ENCODE results near the gene MOK. TPM values are rescaled to one million over a fixed set of nuclear protein-coding genes. Genes with fewer than 3 reads are reported as not detected.

The MOK gene
- total RNA-seq, 1 experiment from 2014 or later, result 107 TPM

DNA sequence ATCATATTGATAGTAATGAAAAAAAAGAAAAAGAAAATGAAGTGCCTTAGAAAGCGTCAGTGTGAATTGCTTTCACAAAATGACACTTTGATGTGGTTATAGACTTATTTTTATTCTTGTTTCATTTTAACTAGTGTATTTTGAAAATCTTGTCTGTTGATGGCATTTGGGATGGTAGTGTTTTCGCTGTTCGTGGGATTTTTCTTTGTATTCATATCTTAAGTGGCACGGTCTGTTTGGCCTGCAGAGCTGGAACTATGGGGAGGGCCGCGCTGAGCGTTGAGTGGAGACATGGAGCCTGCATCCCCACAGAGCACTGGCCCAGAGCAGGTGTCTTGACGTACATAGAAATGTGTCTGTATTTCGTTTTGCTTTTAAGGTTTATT is 103.6 kb downstream of the MOK start:
- Mint-ChIP-seq H3K36me3 (ENCODE audit: insufficient read depth, unreplicated experiment) (peaks cover 3% of the 10 kb centered on the region), H3K27ac (ENCODE audit: unreplicated experiment) (no peak overlapping the region), H3K27me3 (ENCODE audit: unreplicated experiment) (no peaks in the 10 kb centered on the region), H3K4me3 (ENCODE audit: low read depth, unreplicated experiment) (no peak overlapping the region), H3K4me1 (ENCODE audit: low read depth, unreplicated experiment) (no peaks in the 10 kb centered on the region), H3K9me3 (ENCODE audit: low read depth, unreplicated experiment) (no peaks in the 10 kb centered on the region)
- CTCF ChIA-PET, result interaction anchor here (0.6 kb wide), 1 partner anchor 14 kb away, joined by 3 read pairs; no protein-coding TSS in a partner anchor
- TF ChIP-seq, protein P1, sequence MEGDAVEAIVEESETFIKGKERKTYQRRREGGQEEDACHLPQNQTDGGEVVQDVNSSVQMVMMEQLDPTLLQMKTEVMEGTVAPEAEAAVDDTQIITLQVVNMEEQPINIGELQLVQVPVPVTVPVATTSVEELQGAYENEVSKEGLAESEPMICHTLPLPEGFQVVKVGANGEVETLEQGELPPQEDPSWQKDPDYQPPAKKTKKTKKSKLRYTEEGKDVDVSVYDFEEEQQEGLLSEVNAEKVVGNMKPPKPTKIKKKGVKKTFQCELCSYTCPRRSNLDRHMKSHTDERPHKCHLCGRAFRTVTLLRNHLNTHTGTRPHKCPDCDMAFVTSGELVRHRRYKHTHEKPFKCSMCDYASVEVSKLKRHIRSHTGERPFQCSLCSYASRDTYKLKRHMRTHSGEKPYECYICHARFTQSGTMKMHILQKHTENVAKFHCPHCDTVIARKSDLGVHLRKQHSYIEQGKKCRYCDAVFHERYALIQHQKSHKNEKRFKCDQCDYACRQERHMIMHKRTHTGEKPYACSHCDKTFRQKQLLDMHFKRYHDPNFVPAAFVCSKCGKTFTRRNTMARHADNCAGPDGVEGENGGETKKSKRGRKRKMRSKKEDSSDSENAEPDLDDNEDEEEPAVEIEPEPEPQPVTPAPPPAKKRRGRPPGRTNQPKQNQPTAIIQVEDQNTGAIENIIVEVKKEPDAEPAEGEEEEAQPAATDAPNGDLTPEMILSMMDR (IDR thresholded peaks at IDR 0.05; ENCODE audit: unreplicated experiment), result no peak
- BruUV-seq (replicated peaks), result no TSS peak
- DNase-seq, result no peak
- intact Hi-C loops (cut with micrococcal nuclease; ENCODE audit: unreplicated experiment), result no loop called here

DNA sequence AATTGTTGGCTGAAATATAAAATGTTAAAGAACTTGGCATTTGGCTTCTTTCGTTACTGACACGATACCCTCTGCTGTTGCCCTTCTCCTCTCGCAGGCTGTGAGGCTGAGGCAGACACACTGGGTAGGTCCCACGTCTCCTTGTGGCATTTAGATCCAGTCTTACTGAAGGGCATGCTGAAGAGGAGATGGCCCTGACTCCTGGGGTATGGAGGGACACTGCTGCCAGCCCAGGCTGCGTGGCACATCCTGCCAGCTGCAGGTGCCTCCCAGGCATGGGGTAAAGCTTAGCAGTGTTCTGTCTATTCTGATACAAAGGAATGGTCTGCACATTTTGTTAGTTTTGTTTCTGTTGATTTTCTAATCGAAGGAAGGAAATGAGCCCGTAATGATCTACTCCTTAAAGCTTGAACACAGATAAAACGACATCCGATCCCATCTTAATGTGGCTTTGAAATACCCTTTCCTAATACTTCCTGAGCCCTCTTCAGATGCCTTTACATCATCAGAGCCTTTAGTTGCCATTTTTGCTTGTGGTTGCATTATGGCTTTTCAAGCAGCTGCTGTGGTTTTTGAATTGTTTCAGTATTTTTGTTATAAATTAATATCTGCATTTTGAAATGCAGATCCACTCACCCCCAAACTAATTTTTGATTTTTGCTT is 104.1 kb downstream of the MOK start:
- CTCF ChIA-PET, result interaction anchor here (0.6 kb wide), 1 partner anchor 13 kb away, joined by 3 read pairs; no protein-coding TSS in a partner anchor
- peaks cover 7% of the 10 kb centered on the region for H3K36me3 Mint-ChIP-seq (ENCODE audit: insufficient read depth, unreplicated experiment)

DNA sequence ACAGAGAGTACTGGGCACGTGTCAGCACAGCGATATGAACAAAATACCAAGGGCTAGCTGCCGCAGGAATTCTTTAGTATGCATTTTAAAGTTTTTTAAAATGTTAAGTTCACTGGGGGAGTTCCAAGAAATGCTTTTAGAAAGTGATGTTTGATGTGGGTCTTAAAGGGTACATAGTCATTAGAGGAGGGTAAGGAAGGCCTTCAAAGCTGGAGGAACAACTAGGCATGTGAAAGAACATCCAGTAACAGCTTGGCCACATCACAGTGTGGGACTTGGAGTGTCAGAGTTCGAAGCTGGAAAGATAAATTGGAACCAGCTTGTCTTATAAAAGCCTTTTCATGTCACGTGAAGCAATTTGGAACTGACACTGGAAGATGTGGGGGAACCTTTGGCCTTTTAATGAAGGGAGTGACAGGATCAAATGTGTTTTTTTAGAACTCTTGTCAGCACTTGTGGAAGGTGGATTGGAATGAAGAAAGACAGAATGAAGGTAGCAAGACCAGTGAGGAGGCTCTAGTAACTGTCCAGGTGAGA is 107.6 kb downstream of the MOK start:
- Mint-ChIP-seq H3K9me3 (ENCODE audit: low read depth, unreplicated experiment) (no peaks in the 10 kb centered on the region), H3K4me3 (ENCODE audit: low read depth, unreplicated experiment) (no peak overlapping the region), H3K36me3 (ENCODE audit: insufficient read depth, unreplicated experiment) (peaks cover 14% of the 10 kb centered on the region), H3K27me3 (ENCODE audit: unreplicated experiment) (no peaks in the 10 kb centered on the region), H3K4me1 (ENCODE audit: low read depth, unreplicated experiment) (peaks cover 6% of the 10 kb centered on the region), H3K27ac (ENCODE audit: unreplicated experiment) (no peak overlapping the region)
- intact Hi-C loops (cut with micrococcal nuclease; ENCODE audit: unreplicated experiment), result no loop called here
- CTCF ChIA-PET, result interaction anchor here (0.6 kb wide), 1 partner anchor 1096 kb away, joined by 5 read pairs; no protein-coding TSS in a partner anchor
- TF ChIP-seq, protein P1 (IDR thresholded peaks at IDR 0.05; ENCODE audit: unreplicated experiment), result no peak
- BruUV-seq (replicated peaks), result no TSS peak
- DNase-seq, result no peak

More for the DNA sequence above, 104.1 kb downstream of the MOK start:
- DNase-seq, result no peak
- Mint-ChIP-seq H3K27me3 (ENCODE audit: unreplicated experiment) (no peaks in the 10 kb centered on the region), H3K9me3 (ENCODE audit: low read depth, unreplicated experiment) (no peaks in the 10 kb centered on the region), H3K4me3 (ENCODE audit: low read depth, unreplicated experiment) (no peak overlapping the region), H3K4me1 (ENCODE audit: low read depth, unreplicated experiment) (no peaks in the 10 kb centered on the region), H3K27ac (ENCODE audit: unreplicated experiment) (no peak overlapping the region)
- no TSS peak for BruUV-seq (replicated peaks)
- intact Hi-C loops (cut with micrococcal nuclease; ENCODE audit: unreplicated experiment), result no loop called here
- TF ChIP-seq, protein P1 (IDR thresholded peaks at IDR 0.05; ENCODE audit: unreplicated experiment), result no peak

DNA sequence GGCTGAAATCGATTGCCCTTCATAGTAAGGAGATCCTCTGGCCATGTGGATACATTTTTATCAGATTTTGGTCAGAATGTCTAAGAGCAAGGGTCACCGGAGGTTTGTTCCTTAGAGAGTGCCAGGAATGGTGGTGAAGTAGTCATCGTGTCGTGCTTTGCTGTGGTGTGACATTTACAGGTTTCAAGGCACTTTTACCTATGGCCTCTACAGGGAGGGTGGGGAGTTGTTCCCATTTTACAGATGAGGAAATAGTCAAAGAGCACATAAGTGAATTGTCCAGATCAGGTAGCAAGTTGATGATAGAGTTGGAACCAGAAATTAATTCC is 108.1 kb downstream of the MOK start:
- BruUV-seq (replicated peaks), result no TSS peak
- intact Hi-C loops (cut with micrococcal nuclease; ENCODE audit: unreplicated experiment), result no loop called here
- Mint-ChIP-seq H3K27ac (ENCODE audit: unreplicated experiment) (no peak overlapping the region), H3K4me1 (ENCODE audit: low read depth, unreplicated experiment) (peaks cover 6% of the 10 kb centered on the region), H3K27me3 (ENCODE audit: unreplicated experiment) (no peaks in the 10 kb centered on the region), H3K9me3 (ENCODE audit: low read depth, unreplicated experiment) (no peaks in the 10 kb centered on the region), H3K36me3 (ENCODE audit: insufficient read depth, unreplicated experiment) (peaks cover 14% of the 10 kb centered on the region), H3K4me3 (ENCODE audit: low read depth, unreplicated experiment) (no peak overlapping the region)
- TF ChIP-seq, protein P1 (IDR thresholded peaks at IDR 0.05; ENCODE audit: unreplicated experiment), result no peak
- CTCF ChIA-PET, result interaction anchor here (0.6 kb wide), 1 partner anchor 1095 kb away, joined by 5 read pairs; no protein-coding TSS in a partner anchor
- DNase-seq, result no peak
